Measurements from ENCODE around the gene ZSWIM9. TPM values are rescaled to one million over a fixed set of nuclear protein-coding genes. Genes with fewer than 3 reads are reported as not detected.

ZSWIM9 gene
- total RNA-seq, 2 donors from 2014 or later = 9.9 to 13.0 TPM

GRCh38 chr19:48122421-48122820 lies 48.1 kb upstream of the ZSWIM9 start:
- no peak for TF ChIP-seq CTCF (conservative IDR thresholded peaks at IDR 0.05)
- Mint-ChIP-seq H3K27me3 (ENCODE audit: insufficient read depth) (no peaks in the 10 kb centered on the region), H3K9me3 (no peaks in the 10 kb centered on the region), H3K4me1 (no peaks in the 10 kb centered on the region), H3K27ac (no peak overlapping the region), H3K36me3 (ENCODE audit: low read depth) (peaks cover 81% of the 10 kb centered on the region), H3K4me3 (no peak overlapping the region)
- Histone ChIP-seq H3K9me3 (ENCODE audit: control insufficient read depth, low read length) (no peaks in the 10 kb centered on the region), H3K4me3 (ENCODE audit: low read length) (no peak overlapping the region), H3K36me3 (ENCODE audit: control insufficient read depth, insufficient read depth, low read length) (peaks cover 48% of the 10 kb centered on the region), H3K27me3 (ENCODE audit: control insufficient read depth, insufficient read depth, low read length, poor library complexity, severe bottlenecking) (no peaks in the 10 kb centered on the region), H3K4me1 (ENCODE audit: control insufficient read depth, insufficient read depth, low read length) (no peaks in the 10 kb centered on the region), H3K9ac (ENCODE audit: extremely low read depth, low read length, poor library complexity, severe bottlenecking) (no peak overlapping the region), H3K27ac (ENCODE audit: low read depth, low read length) (no peak overlapping the region)
- 95 to 98% methylated on average over 11 to 14 of the region's 14 CpGs for WGBS, 2 experiments (ENCODE audit: insufficient coverage in 1 of 2, insufficient read length in 1 of 2)
- no peak for DNase-seq

- TF ChIP-seq CTCF (conservative IDR thresholded peaks at IDR 0.05) = peak; percentile 43
- no peaks in the 10 kb centered on the region for H3K4me1 ChIP-seq (ENCODE audit: control insufficient read depth, insufficient read depth, low read length)
- H3K9me3 ChIP-seq (ENCODE audit: control insufficient read depth, low read length) = no peaks in the 10 kb centered on the region
- no peak overlapping the region for H3K27ac ChIP-seq (ENCODE audit: low read depth, low read length)
- no peaks in the 10 kb centered on the region for H3K4me1 Mint-ChIP-seq
- no peak for DNase-seq
- no peak overlapping the region for H3K4me3 ChIP-seq (ENCODE audit: low read length)
- H3K27me3 ChIP-seq (ENCODE audit: control insufficient read depth, insufficient read depth, low read length, poor library complexity, severe bottlenecking) = no peaks in the 10 kb centered on the region
- H3K36me3 Mint-ChIP-seq (ENCODE audit: low read depth) = peaks cover 81% of the 10 kb centered on the region
- no peaks in the 10 kb centered on the region for H3K9me3 Mint-ChIP-seq
- H3K36me3 ChIP-seq (ENCODE audit: control insufficient read depth, insufficient read depth, low read length) = peaks cover 52% of the 10 kb centered on the region
- H3K27me3 Mint-ChIP-seq (ENCODE audit: insufficient read depth) = no peaks in the 10 kb centered on the region
- H3K4me3 Mint-ChIP-seq = no peak overlapping the region
- no peak overlapping the region for H3K27ac Mint-ChIP-seq
- H3K9ac ChIP-seq (ENCODE audit: extremely low read depth, low read length, poor library complexity, severe bottlenecking) = no peak overlapping the region
- WGBS, 2 experiments (ENCODE audit: insufficient coverage in 1 of 2, insufficient read length in 1 of 2) = 76 to 85% methylated on average over 9 to 12 of the region's 12 CpGs
Observed at GRCh38 chr19:48123907-48124651, 46.4 kb upstream of the ZSWIM9 start.

GRCh38 chr19:48127561-48127960 lies 42.9 kb upstream of the ZSWIM9 start:
- no peak overlapping the region for H3K27ac Mint-ChIP-seq

More at GRCh38 chr19:48127561-48127960, 42.9 kb upstream of the ZSWIM9 start:
- no peaks in the 10 kb centered on the region for H3K4me1 ChIP-seq (ENCODE audit: control insufficient read depth, insufficient read depth, low read length)
- no peak overlapping the region for H3K9ac ChIP-seq (ENCODE audit: extremely low read depth, low read length, poor library complexity, severe bottlenecking)
- H3K4me3 ChIP-seq (ENCODE audit: low read length) = no peak overlapping the region
- Mint-ChIP-seq H3K4me1 (no peaks in the 10 kb centered on the region), H3K4me3 (no peak overlapping the region), H3K27me3 (ENCODE audit: insufficient read depth) (no peaks in the 10 kb centered on the region), H3K9me3 (no peaks in the 10 kb centered on the region), H3K36me3 (ENCODE audit: low read depth) (peaks cover 84% of the 10 kb centered on the region)
- H3K9me3 ChIP-seq (ENCODE audit: control insufficient read depth, low read length) = no peaks in the 10 kb centered on the region
- H3K27me3 ChIP-seq (ENCODE audit: control insufficient read depth, insufficient read depth, low read length, poor library complexity, severe bottlenecking) = no peaks in the 10 kb centered on the region
- no peak overlapping the region for H3K27ac ChIP-seq (ENCODE audit: low read depth, low read length)
- WGBS, 2 experiments (ENCODE audit: insufficient coverage in 1 of 2, insufficient read length in 1 of 2) = 97 to 100% methylated on average over 1 to 6 of the region's 6 CpGs
- peaks cover 64% of the 10 kb centered on the region for H3K36me3 ChIP-seq (ENCODE audit: control insufficient read depth, insufficient read depth, low read length)
- no peak for TF ChIP-seq CTCF (conservative IDR thresholded peaks at IDR 0.05)
- DNase-seq = no peak
